ENCODE results near the gene DCC. TPM values are rescaled to one million over a fixed set of nuclear protein-coding genes. Genes with fewer than 3 reads are reported as not detected.

Gene DCC
- total RNA-seq, 1 experiment from 2014 or later, result not detected

DNA sequence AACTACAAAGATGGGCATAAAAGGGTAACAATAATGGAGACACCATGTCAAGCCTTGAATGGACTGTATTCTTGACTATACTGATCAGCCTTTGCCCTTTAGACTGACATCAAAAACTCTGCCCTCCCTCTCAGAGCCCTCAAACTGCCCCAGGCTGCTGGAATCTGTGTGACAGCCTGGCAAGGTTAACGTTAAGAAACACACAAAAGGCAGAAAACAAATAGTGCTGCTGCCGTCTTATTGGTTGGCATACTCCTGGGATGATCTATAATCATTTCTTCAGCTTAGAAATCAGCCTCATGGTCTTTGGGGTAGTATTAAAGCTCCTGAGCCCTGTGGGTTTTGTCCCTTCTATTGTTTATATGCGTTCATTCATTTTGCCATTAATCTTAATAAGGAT is 338.0 kb downstream of the DCC start:
- CTCF ChIA-PET, result interaction anchor here (0.5 to 1.1 kb wide), 3 partner anchors 12 to 792 kb away, joined by 3 to 4 read pairs (median 3); no protein-coding TSS in a partner anchor

DNA sequence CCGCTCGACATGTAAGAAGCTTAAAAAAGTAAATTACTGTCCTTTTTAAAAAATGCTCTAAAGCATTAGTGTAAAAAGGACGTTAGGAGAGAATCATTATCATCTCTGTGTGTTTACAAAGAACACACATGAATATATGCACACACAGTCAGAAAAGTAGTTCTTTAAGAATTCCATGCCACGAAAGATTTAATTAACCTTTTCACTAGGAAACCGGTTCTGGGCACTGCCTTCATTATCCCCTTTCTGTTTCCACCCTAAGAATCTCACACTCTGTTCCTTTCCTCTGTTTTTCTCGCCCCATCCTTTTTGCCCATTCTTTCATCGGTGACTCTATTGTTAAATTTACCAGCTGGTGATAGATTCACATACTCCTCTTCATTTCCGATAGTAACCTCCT is 338.6 kb downstream of the DCC start:
- no peak overlapping the region for H3K4me3 Mint-ChIP-seq (ENCODE audit: unreplicated experiment)
- H3K27ac Mint-ChIP-seq (ENCODE audit: low read depth, unreplicated experiment), result no peak overlapping the region
- peaks cover 28% of the 10 kb centered on the region for H3K9me3 Mint-ChIP-seq (ENCODE audit: unreplicated experiment)
- H3K4me1 Mint-ChIP-seq (ENCODE audit: insufficient read depth, unreplicated experiment), result no peaks in the 10 kb centered on the region
- H3K36me3 Mint-ChIP-seq (ENCODE audit: insufficient read depth, unreplicated experiment), result no peaks in the 10 kb centered on the region
- intact Hi-C loops (cut with micrococcal nuclease), result no loop called here
- ChIA-PET POLR2A (no interaction called here), CTCF (interaction anchor here (0.6 to 1.3 kb wide), 5 partner anchors 8 to 1010 kb away, joined by 3 to 4 read pairs (median 3); no protein-coding TSS in a partner anchor)
- H3K27me3 Mint-ChIP-seq (ENCODE audit: insufficient read depth, unreplicated experiment), result no peaks in the 10 kb centered on the region
- TF ChIP-seq, protein P1, sequence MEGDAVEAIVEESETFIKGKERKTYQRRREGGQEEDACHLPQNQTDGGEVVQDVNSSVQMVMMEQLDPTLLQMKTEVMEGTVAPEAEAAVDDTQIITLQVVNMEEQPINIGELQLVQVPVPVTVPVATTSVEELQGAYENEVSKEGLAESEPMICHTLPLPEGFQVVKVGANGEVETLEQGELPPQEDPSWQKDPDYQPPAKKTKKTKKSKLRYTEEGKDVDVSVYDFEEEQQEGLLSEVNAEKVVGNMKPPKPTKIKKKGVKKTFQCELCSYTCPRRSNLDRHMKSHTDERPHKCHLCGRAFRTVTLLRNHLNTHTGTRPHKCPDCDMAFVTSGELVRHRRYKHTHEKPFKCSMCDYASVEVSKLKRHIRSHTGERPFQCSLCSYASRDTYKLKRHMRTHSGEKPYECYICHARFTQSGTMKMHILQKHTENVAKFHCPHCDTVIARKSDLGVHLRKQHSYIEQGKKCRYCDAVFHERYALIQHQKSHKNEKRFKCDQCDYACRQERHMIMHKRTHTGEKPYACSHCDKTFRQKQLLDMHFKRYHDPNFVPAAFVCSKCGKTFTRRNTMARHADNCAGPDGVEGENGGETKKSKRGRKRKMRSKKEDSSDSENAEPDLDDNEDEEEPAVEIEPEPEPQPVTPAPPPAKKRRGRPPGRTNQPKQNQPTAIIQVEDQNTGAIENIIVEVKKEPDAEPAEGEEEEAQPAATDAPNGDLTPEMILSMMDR (IDR thresholded peaks at IDR 0.05; ENCODE audit: unreplicated experiment), result no peak
- DNase-seq (ENCODE audit: unreplicated experiment), result no peak
- BruUV-seq (replicated peaks), result no TSS peak

More for the DNA sequence above, 338.0 kb downstream of the DCC start:
- Mint-ChIP-seq H3K4me3 (ENCODE audit: unreplicated experiment) (no peak overlapping the region), H3K36me3 (ENCODE audit: insufficient read depth, unreplicated experiment) (no peaks in the 10 kb centered on the region), H3K27me3 (ENCODE audit: insufficient read depth, unreplicated experiment) (no peaks in the 10 kb centered on the region), H3K27ac (ENCODE audit: low read depth, unreplicated experiment) (no peak overlapping the region), H3K4me1 (ENCODE audit: insufficient read depth, unreplicated experiment) (no peaks in the 10 kb centered on the region), H3K9me3 (ENCODE audit: unreplicated experiment) (peaks cover 27% of the 10 kb centered on the region)
- DNase-seq (ENCODE audit: unreplicated experiment), result no peak
- POLR2A ChIA-PET, result no interaction called here
- BruUV-seq (replicated peaks), result no TSS peak
- TF ChIP-seq, protein P1 (IDR thresholded peaks at IDR 0.05; ENCODE audit: unreplicated experiment), result no peak
- intact Hi-C loops (cut with micrococcal nuclease), result no loop called here

DNA sequence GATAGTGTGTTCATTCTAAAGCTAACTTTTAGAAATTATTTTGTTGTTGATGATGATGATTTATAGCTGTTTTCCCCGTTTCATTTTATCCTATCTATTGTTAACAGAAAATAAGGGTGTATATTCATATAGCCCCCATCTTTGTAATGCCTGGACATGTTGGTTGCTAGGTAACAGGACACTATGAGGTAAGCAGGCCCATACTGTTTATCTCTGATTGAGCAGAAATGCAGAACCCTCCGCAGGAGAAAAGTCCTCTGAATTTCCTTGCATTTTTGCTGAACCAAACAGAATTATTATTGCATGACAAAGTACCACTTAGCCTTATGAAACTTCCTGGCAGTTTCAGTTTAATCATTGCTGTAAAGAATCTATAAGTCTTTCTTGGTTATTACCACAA is 339.4 kb downstream of the DCC start:
- CTCF ChIA-PET, result interaction anchor here (0.6 to 1.3 kb wide), 4 partner anchors 9 to 1011 kb away, joined by 3 to 4 read pairs (median 4); no protein-coding TSS in a partner anchor
- BruUV-seq (replicated peaks), result no TSS peak
- H3K36me3 Mint-ChIP-seq (ENCODE audit: insufficient read depth, unreplicated experiment), result no peaks in the 10 kb centered on the region
- TF ChIP-seq, protein P1 (IDR thresholded peaks at IDR 0.05; ENCODE audit: unreplicated experiment), result no peak
- intact Hi-C loops (cut with micrococcal nuclease), result no loop called here
- no peak overlapping the region for H3K4me3 Mint-ChIP-seq (ENCODE audit: unreplicated experiment)
- no peak overlapping the region for H3K27ac Mint-ChIP-seq (ENCODE audit: low read depth, unreplicated experiment)
- no peaks in the 10 kb centered on the region for H3K4me1 Mint-ChIP-seq (ENCODE audit: insufficient read depth, unreplicated experiment)
- H3K27me3 Mint-ChIP-seq (ENCODE audit: insufficient read depth, unreplicated experiment), result no peaks in the 10 kb centered on the region
- peaks cover 29% of the 10 kb centered on the region for H3K9me3 Mint-ChIP-seq (ENCODE audit: unreplicated experiment)
- DNase-seq (ENCODE audit: unreplicated experiment), result no peak
- POLR2A ChIA-PET, result no interaction called here

DNA sequence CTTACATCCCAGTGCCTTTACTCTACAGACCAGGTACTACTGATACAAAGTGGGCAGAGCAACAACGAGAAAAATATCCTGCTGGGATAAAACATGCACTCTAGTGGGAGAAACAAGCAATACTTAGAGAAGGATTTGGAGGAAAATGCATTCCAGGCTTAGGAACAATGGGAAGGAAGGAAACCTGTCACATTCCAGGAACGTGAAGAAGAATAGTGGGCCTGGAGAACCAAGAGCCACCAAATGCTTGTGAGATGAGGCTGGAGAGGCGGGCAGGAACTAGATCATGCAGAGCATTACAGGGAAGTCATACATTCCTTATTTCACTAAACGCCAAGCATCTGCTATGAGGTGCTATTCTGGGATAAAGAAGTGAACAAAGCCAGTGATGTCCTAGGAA is 342.3 kb downstream of the DCC start:
- Mint-ChIP-seq H3K36me3 (ENCODE audit: insufficient read depth, unreplicated experiment) (no peaks in the 10 kb centered on the region), H3K4me1 (ENCODE audit: insufficient read depth, unreplicated experiment) (no peaks in the 10 kb centered on the region), H3K27me3 (ENCODE audit: insufficient read depth, unreplicated experiment) (no peaks in the 10 kb centered on the region), H3K27ac (ENCODE audit: low read depth, unreplicated experiment) (no peak overlapping the region), H3K4me3 (ENCODE audit: unreplicated experiment) (no peak overlapping the region), H3K9me3 (ENCODE audit: unreplicated experiment) (peaks cover 48% of the 10 kb centered on the region)
- TF ChIP-seq, protein P1 (IDR thresholded peaks at IDR 0.05; ENCODE audit: unreplicated experiment), result no peak
- BruUV-seq (replicated peaks), result no TSS peak
- ChIA-PET CTCF (no interaction called here), POLR2A (no interaction called here)
- no peak for DNase-seq (ENCODE audit: unreplicated experiment)
- intact Hi-C loops (cut with micrococcal nuclease), result no loop called here

Data from MCF 10A (cell line).